ENCODE measurements around the gene USE1.
"Not testable (repeated sequence)": the region's sequence is repeated elsewhere in the genome, so short reads cannot be mapped to it uniquely, and the experiment has no call there.

Gene USE1

GRCh38 chr19:17183858-17184321 is 31.3 kb upstream of the USE1 start:
- Histone ChIP-seq H3K9ac (no peak overlapping the region), H2AFZ (ENCODE audit: low read depth) (no peak overlapping the region), H4K20me1 (ENCODE audit: insufficient read depth) (no peaks in the 10 kb centered on the region), H3K27me3 (ENCODE audit: insufficient read depth, low read depth) (no peaks in the 10 kb centered on the region), H3K4me3 (IDR thresholded peaks at IDR 0.05; ENCODE audit: insufficient read depth, low read depth, low read length) (no peak overlapping the region), H3K4me1 (ENCODE audit: low read depth, poor library complexity, severe bottlenecking) (peaks cover 8% of the 10 kb centered on the region), H3K27ac (no peak overlapping the region), H3K79me2 (ENCODE audit: insufficient read depth, low read depth) (no peaks in the 10 kb centered on the region), H3K36me3 (ENCODE audit: insufficient read depth) (no peaks in the 10 kb centered on the region), H3K4me2 (no peak overlapping the region)
- TF ChIP-seq CTCF (conservative IDR thresholded peaks at IDR 0.05; ENCODE audit: low read depth, low read length): no peak

- Histone ChIP-seq H3K27me3 (ENCODE audit: insufficient read depth, low read depth) (no peaks in the 10 kb centered on the region), H3K27ac (no peak overlapping the region), H3K9ac (no peak overlapping the region), H4K20me1 (ENCODE audit: insufficient read depth) (no peaks in the 10 kb centered on the region), H3K4me2 (no peak overlapping the region), H3K36me3 (ENCODE audit: insufficient read depth) (no peaks in the 10 kb centered on the region), H3K4me1 (ENCODE audit: low read depth, poor library complexity, severe bottlenecking) (peaks cover 8% of the 10 kb centered on the region), H3K4me3 (IDR thresholded peaks at IDR 0.05; ENCODE audit: insufficient read depth, low read depth, low read length) (no peak overlapping the region), H3K79me2 (ENCODE audit: insufficient read depth, low read depth) (no peaks in the 10 kb centered on the region), H2AFZ (ENCODE audit: low read depth) (no peak overlapping the region)
- TF ChIP-seq CTCF (conservative IDR thresholded peaks at IDR 0.05; ENCODE audit: low read depth, low read length): no peak
Measured at GRCh38 chr19:17184371-17184841, 30.8 kb upstream of the USE1 start.

- Histone ChIP-seq H3K36me3 (ENCODE audit: insufficient read depth) (no peaks in the 10 kb centered on the region), H4K20me1 (ENCODE audit: insufficient read depth) (no peaks in the 10 kb centered on the region), H3K27me3 (ENCODE audit: insufficient read depth, low read depth) (no peaks in the 10 kb centered on the region), H3K4me3 (IDR thresholded peaks at IDR 0.05; ENCODE audit: insufficient read depth, low read depth, low read length) (no peak overlapping the region), H3K4me1 (ENCODE audit: low read depth, poor library complexity, severe bottlenecking) (peaks cover 8% of the 10 kb centered on the region), H3K27ac (no peak overlapping the region), H3K4me2 (no peak overlapping the region), H3K9ac (no peak overlapping the region), H3K79me2 (ENCODE audit: insufficient read depth, low read depth) (no peaks in the 10 kb centered on the region), H2AFZ (ENCODE audit: low read depth) (no peak overlapping the region)
- TF ChIP-seq CTCF (conservative IDR thresholded peaks at IDR 0.05; ENCODE audit: low read depth, low read length): no peak
Measured at GRCh38 chr19:17185590-17185989, 29.6 kb upstream of the USE1 start.

- H3K36me3 ChIP-seq (ENCODE audit: insufficient read depth); H3K27me3 ChIP-seq (ENCODE audit: insufficient read depth, low read depth); H3K4me2 ChIP-seq; H3K9ac ChIP-seq; H4K20me1 ChIP-seq (ENCODE audit: insufficient read depth); H3K4me3 ChIP-seq (IDR thresholded peaks at IDR 0.05; ENCODE audit: insufficient read depth, low read depth, low read length); H3K4me1 ChIP-seq (ENCODE audit: low read depth, poor library complexity, severe bottlenecking); H3K79me2 ChIP-seq (ENCODE audit: insufficient read depth, low read depth); H2AFZ ChIP-seq (ENCODE audit: low read depth); H3K27ac ChIP-seq: not testable (repeated sequence)
Measured at GRCh38 chr19:17191736-17192135, 23.4 kb upstream of the USE1 start.

- Histone ChIP-seq H3K4me3 (IDR thresholded peaks at IDR 0.05; ENCODE audit: insufficient read depth, low read depth, low read length) (no peak overlapping the region), H3K9ac (no peak overlapping the region), H3K79me2 (ENCODE audit: insufficient read depth, low read depth) (no peaks in the 10 kb centered on the region), H3K27ac (no peak overlapping the region), H3K4me2 (no peak overlapping the region), H3K36me3 (ENCODE audit: insufficient read depth) (no peaks in the 10 kb centered on the region), H3K4me1 (ENCODE audit: low read depth, poor library complexity, severe bottlenecking) (no peaks in the 10 kb centered on the region), H2AFZ (ENCODE audit: low read depth) (no peak overlapping the region), H3K27me3 (ENCODE audit: insufficient read depth, low read depth) (no peaks in the 10 kb centered on the region), H4K20me1 (ENCODE audit: insufficient read depth) (no peaks in the 10 kb centered on the region)
- TF ChIP-seq CTCF (conservative IDR thresholded peaks at IDR 0.05; ENCODE audit: low read depth, low read length): no peak
Measured at GRCh38 chr19:17192751-17193150, 22.4 kb upstream of the USE1 start.

Measured in KMS-11 (cell line).